ENCODE results near the gene ZSCAN31.

DNA sequence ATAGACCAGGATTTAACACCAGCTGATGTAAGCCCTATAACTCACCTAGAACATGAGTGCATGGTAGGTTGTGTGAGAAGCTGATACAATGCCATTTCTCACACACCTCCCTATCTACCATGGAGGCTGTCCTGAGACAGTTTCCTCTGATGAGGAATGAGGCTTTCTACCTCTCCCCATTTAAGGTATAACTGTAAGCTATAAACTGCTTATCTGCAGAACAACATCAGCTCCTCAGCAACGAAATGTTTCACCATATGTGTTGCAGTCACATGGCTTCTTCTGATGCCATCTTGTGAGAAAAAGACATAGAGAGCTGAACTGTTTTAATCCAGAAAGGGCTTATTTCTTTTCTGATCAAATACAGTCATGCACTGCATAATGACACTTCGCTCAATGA, 34.5 kb upstream of the ZSCAN31 start:
- no peak for TF ChIP-seq ZZZ3 (IDR thresholded peaks at IDR 0.05)
- TF ChIP-seq ZC3H4 (CRISPR knock-in tag; IDR thresholded peaks at IDR 0.05; ENCODE audit: borderline replicate concordance): no peak
- TF ChIP-seq, protein P1, sequence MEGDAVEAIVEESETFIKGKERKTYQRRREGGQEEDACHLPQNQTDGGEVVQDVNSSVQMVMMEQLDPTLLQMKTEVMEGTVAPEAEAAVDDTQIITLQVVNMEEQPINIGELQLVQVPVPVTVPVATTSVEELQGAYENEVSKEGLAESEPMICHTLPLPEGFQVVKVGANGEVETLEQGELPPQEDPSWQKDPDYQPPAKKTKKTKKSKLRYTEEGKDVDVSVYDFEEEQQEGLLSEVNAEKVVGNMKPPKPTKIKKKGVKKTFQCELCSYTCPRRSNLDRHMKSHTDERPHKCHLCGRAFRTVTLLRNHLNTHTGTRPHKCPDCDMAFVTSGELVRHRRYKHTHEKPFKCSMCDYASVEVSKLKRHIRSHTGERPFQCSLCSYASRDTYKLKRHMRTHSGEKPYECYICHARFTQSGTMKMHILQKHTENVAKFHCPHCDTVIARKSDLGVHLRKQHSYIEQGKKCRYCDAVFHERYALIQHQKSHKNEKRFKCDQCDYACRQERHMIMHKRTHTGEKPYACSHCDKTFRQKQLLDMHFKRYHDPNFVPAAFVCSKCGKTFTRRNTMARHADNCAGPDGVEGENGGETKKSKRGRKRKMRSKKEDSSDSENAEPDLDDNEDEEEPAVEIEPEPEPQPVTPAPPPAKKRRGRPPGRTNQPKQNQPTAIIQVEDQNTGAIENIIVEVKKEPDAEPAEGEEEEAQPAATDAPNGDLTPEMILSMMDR (IDR thresholded peaks at IDR 0.05 in 2 of 3, conservative IDR thresholded peaks at IDR 0.05 in 1 of 3; ENCODE audit: insufficient read depth in 2 of 3, low read depth in 1 of 3, low read length in 3 of 3): no peak
- TF ChIP-seq HEY1 (CRISPR knock-in tag; IDR thresholded peaks at IDR 0.05; ENCODE audit: borderline replicate concordance): no peak
- TF ChIP-seq SMARCC2 (IDR thresholded peaks at IDR 0.05; ENCODE audit: low read depth): no peak
- no peak for TF ChIP-seq POLR2AphosphoS2 (IDR thresholded peaks at IDR 0.05; ENCODE audit: low read length)
- no peak for TF ChIP-seq MTF1 (CRISPR knock-in tag; IDR thresholded peaks at IDR 0.05; ENCODE audit: borderline replicate concordance)
- no peak for TF ChIP-seq CHD4 (IDR thresholded peaks at IDR 0.05; ENCODE audit: insufficient read depth, insufficient replicate concordance, low read depth, low read length, poor library complexity, severe bottlenecking)
- no peak for TF ChIP-seq ZNF184 (CRISPR knock-in tag; IDR thresholded peaks at IDR 0.05)
- TF ChIP-seq FOXK2 (conservative IDR thresholded peaks at IDR 0.05 in 1 of 2, IDR thresholded peaks at IDR 0.05 in 1 of 2; ENCODE audit: low read depth in 2 of 2): no peak
- no peak for TF ChIP-seq RBM17 (IDR thresholded peaks at IDR 0.05; ENCODE audit: borderline replicate concordance, low read depth, low read length)
- no peak for TF ChIP-seq COPS2 (conservative IDR thresholded peaks at IDR 0.05)
- no peak for TF ChIP-seq MYBL2 (IDR thresholded peaks at IDR 0.05; ENCODE audit: low read depth)
- TF ChIP-seq MYBL2 (CRISPR knock-in tag; IDR thresholded peaks at IDR 0.05; ENCODE audit: borderline replicate concordance): no peak

Measured in K562 (cell line).